SW 1271 (cell line): ENCODE results near the gene FNDC4.
"Not testable (repeated sequence)": the region's sequence is repeated elsewhere in the genome, so short reads cannot be mapped to it uniquely, and the experiment has no call there.

Experiments
- DNase-seq, 2 experiments: peaks; one replicate each; lab custom pipeline; 2025; lab: John Stamatoyannopoulos, UW

FNDC4 gene, protein sequence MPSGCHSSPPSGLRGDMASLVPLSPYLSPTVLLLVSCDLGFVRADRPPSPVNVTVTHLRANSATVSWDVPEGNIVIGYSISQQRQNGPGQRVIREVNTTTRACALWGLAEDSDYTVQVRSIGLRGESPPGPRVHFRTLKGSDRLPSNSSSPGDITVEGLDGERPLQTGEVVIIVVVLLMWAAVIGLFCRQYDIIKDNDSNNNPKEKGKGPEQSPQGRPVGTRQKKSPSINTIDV

DNA sequence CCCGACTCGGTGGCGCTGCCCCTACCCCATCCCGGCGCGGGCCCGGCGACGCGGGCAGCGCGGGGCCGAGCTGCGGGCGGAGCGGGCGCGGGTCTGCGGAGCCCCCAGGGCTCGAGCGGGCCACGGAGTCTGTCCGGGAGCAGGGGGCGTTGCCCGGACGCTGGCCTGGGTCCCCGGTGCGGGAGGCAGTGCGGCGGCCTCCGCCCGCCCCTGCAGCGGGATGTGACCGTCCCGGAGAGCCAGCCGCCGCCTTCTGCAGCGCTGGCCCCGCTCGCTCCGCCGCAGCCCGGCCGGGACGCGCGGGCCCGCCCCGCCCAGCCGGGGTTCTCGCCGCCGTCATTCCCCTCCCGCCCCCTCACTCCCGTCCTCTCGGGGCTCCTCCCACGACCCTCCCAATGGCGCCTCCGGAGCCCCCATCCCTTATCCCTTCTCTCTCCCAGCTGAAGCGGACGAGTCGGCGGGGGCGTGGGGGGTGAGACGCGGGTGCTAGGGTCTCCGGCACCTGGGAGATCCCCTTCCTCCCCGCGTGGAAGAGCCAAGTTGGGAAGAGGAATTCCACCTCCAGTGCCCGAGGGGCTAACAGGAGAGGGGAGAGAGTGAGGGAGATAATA, at the start of gene FNDC4:
FNDC4 (minus strand) TSS at position 257 of the 611 bp plus-strand sequence. CDS start 521 bp downstream, outside the sequence.
- DNase-seq = no peak

DNA sequence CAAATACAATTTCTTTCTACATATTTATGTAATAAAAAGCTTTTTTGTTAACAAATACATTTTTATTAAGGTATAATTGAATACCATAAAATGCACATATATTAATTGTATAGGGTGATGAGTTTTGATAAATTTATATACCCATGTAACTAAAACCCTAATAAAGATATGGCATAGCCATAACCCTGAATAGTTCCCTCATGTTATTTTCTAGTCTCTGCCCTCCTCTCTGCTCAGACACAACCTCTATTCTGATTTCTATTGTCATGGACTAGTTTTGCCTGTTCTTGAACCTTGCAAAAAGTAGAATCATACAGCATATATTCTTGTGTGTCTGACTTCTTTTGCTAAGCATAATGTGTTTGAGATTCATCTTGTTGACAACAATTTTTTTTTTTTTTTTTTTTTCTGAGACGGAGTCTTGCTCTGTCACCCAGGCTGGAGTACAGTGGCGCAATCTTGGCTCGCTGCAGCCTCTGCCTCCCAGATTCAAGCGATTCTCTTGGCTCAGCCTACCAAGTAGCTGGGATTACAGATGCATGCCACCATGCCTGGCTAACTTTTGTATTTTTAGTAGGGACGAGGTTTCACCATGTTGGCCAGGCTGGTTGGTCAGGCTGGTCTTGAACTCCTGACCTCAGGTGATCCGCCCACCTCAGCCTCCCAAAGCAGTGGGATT, 49.3 kb upstream of the FNDC4 start:
- no peak for DNase-seq

DNA sequence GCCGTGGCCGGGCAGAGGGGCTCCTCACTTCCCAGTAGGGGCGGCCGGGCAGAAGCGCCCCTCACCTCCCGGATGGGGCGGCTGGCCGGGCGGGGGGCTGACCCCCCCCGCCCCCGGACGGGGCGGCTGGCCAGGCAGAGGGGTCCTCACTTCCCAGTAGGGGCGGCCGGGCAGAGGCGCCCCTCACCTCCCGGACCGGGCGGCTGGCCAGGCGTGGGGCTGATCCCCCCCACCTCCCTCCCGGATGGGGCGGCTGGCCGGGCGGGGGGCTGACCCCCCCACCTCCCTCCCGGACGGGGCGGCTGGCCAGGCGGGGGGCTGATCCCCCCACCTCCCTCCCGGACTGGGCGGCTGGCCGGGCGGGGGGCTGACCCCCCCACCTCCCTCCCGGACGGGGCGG, 44.6 kb upstream of the FNDC4 start:
- DNase-seq = not testable (repeated sequence)

DNA sequence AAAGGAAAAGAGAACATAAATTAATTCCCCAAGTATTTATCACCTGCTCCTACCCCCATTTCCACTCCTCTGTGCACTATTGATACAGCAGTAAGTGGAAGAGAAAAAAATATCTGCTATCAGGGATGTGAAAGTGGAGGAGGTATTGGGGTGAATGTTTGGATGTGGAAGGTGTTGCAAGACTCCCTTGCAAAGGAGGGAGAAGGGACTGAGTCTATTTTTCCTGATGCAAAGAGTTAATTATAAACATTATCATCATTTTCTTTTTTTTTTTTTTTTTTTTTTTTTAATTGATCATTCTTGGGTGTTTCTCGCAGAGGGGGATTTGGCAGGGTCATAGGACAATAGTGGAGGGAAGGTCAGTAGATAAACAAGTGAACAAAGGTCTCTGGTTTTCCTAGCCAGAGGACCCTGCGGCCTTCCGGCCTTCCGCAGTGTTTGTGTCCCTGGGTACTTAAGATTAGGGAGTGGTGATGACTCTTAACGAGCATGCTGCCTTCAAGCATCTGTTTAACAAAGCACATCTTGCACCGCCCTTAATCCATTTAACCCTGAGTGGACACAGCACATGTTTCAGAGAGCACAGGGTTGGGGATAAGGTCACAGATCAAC, 43.9 kb upstream of the FNDC4 start:
- not testable (repeated sequence) for DNase-seq

DNA sequence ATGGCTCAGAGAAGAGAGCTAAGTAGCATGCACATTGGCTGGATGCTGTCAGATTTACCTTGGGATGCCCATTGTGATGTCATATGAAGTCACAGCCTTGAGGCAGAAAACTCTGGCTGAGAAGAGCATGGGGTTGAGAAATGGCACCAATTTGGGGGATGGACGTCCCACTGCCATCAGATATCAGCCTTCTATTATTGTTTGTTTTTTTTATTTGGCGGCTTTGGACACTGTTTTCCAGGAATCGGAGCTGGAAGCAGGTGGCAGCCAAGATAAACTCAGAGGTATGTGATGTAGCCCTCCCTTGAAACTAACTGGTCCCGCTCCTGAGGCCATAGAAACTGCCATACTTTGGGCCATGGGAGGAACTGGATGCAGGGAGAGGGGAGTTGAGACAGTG, 42.3 kb upstream of the FNDC4 start:
- DNase-seq = no peak

DNA sequence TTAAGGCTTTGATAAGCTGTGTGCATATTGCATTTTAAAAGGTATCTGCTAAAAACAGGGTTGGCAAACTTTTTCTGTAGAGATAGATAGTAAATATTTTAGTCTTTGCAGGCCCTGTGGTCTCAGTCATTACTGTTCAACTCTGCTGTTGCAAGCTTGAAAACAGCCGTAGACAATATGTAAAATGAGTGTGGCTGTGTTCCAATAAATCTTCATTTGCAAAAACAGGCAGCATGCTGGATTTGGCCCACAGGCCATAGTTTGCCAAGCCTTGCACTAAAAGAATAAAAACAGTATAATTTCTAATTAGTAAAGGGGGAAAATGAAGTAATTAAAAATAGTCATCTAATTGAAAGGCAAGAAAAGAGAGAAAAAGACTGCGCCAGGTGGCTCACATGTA, 37.0 kb upstream of the FNDC4 start:
- DNase-seq = no peak

DNA sequence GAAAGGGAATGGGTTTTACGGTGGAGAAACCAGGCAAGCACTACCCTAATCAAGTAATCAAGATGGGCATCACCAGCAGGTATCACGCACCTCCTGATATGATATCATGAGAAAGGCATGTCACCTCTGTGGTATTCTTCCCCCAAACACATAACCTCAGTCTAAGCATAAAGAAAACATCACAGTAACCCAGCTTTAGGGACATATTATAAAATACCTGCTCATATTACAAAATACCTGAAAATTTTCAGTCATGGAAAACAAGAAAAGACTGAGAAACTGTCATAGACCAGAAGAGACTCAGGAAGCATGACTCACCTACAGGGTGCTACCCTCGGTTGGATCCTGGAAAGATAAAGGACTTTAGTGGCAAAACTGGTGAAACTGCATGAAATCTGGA, 32.2 kb upstream of the FNDC4 start:
- no peak for DNase-seq

DNA sequence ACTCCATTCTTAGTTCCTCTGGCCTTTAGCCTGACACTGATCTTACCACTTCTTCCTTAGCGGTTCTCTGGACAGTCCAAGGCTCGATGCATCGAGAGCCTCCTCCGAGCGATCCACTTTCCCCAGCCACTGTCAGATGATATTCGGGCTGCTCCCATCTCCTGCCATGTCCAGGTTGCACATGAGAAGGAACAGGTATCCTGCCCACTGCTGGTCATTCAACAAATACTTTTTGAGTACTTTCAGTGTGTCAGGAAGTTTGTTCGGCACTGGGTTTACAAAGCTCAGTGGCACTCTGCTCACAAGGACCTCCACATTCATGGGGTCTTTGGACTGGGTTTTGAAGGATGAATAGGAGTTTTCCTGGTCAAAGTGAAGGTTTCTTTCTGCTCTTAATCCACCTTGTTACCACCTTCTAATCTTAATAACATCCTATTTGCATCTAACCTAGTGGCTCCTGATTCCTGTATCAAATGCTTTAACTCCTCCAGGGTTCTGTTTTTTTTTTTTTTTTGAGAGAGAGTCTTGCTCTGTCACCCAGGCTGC, 27.5 kb upstream of the FNDC4 start:
- no peak for DNase-seq

DNA sequence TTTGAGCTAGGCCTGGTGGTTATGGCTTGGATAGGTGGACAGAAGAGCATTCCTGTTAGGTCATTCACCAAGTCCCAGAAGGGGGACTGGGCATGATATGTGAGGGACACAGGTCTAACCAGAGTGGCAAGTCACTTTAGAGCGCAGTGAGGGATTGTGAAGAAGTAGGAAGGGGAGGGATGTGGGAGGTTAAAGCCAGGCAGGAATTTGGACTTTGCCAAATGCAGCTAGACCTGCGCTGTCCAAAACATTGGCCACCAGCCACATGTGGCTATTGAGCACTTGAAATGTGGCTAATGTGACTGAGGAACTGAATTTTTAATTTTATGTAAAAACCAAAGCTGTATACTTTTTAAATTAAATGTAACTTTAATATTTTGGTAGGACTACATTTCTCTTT, 25.3 kb upstream of the FNDC4 start:
- no peak for DNase-seq

DNA sequence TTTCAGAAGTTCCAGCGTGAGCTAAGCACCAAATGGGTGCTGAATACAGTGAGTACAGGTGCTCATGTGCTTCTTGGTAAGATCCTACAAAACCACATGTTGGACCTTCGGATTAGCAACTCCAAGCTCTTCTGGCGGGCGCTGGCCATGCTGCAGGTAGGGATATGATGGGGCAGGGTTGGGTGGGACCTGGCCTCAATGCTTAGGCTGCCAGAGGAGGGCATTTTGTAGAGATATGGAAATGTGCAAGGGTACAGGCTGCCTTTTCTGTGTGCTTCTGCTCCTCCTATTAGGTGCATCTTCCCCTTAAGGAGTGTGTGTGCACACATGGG, 23.7 kb upstream of the FNDC4 start:
- no peak for DNase-seq

DNA sequence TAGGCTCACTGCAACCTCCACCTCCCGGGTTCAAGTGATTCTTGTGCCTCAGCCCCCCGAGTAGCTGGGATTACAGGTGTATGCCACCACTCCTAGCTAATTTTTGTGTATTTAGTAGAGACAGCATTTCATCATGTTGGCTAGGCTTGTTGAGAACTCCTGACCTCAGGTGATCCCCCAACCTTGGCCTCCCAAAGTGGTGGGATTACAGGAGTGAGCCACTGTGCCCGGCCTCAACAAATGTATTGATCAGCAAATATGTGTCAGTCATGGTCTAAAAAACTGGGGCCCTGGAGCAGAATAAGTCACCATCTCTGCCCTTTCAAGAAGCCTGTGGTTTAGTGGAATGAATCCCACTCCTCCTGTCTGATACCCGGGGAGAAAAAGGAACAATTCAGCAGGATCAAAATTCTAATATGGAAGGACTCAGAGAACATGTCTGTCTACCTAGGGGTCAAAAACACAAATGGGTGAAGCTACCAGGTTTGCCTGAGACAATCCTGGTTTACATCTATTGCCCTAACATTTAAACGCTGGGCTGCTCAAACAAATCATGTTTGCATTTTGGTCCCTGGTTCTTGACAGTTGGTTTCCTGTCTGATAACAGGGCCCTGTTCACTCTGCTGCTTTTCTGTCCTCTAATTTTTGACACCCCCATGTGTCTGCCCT, 23.2 kb upstream of the FNDC4 start:
- no peak for DNase-seq

DNA sequence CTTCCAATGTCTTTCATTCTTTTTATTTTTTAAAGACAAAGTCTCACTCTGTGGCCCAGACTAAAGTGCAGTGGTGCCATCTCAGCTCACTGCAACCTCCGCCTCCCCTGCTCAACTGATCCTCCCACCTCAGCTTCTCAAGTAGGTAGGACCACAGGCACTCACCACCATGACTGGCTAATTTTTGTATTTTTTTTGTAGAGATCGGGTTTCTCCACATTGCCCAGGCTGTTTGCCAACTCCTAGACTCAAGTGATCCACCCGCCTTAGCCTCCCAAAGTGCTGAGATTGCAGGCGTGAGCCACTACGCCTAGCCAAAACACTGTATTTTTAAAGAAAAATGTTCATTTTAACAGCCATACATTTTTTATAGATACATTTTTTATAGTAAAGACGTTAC, 14.3 kb upstream of the FNDC4 start:
- no peak for DNase-seq

DNA sequence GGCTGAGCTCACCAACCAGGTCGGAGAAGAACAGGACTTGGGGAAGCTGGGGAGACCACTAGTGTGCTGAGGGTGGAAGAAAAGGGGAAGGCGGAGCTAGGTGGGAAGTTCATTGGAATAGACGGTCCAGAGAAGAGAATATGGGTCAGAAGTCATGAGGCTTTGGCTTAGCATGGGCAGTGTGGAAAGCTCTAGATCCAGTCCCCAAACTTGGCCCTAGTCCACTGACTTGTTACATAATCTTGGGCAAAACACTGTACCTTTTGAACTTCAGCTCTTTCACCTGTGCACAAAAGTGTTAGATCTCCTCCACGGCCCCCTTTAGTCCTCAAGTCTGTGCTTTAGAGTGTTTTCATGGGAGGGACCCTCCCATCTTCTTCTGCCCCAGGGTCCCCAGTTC, 12.3 kb upstream of the FNDC4 start:
- no peak for DNase-seq

DNA sequence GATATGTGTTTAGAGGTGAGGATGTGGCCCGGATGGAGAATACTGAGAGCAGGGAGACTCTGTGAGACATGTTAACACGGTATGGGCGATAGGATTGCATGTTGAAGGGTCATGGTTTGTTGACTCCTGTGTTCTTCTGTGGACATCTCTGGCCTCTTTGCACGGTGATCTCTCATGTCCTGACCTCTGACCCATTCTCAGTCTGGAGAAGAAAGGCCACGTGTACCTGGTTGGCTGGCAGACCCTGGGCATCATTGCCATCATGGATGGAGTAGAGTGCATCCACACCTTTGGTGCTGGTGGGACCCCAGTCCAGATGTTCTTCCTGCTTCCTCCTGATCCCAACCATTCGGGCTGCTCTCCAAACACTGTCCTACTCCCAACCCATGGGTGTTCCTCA, 11.6 kb upstream of the FNDC4 start:
- no peak for DNase-seq

DNA sequence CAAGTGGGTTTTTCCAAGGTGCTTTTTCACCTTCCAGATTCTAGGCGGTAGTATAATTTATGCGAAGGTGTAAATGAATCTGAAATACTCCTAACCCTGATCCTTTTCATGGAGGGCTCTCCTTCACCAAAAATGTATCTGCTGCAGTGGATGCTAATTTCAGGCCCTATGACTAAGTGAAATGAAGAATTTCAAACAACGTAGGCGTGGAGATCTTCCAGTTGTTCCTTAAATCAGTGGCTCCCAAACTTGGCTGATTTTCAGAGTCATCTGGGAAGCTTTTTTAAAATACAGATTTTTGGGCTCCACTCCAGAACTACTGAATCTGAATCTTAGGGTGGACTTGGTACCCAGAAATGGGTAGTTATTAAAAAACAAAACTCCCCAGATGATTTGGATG, 7.1 kb upstream of the FNDC4 start:
- no peak for DNase-seq

DNA sequence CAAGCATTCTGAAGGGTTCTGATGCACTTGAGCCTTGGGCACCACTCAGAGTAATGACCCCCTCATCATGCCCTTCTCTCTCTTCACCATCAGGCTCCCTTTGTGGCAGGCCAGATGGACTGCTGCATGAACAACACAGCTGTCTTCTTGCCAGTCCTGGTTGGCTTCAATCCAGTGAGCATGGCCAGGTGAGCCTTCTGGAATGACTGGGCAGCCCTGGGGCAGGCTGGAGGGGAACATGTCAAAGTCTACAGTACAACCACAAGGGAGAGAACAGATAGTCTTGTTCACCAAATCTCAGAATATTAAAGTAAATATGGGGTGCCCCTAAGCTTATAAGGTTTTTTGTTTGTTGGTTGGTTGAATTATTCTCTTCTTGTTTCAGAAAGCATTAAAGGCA, 6.0 kb upstream of the FNDC4 start:
- no peak for DNase-seq

DNA sequence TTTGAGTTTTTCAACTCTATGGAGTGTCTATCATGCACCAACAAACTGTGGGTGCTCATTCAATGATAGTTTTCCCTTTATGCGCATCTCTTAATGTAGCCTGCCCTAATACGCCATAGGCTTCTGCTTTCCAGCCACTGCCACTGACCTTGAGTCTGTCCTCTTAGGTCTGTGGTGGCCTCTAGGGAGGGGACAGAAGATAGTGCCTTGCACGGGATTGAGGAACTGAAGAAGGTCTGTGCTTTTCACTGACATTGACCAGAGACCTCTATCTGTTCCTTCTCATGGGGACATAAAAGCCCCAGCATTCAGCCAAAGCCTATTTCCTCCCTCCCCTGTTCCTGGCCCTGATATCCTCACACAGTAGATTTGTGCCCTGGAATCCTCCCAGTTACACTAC, 4.0 kb upstream of the FNDC4 start:
- no peak for DNase-seq

DNA sequence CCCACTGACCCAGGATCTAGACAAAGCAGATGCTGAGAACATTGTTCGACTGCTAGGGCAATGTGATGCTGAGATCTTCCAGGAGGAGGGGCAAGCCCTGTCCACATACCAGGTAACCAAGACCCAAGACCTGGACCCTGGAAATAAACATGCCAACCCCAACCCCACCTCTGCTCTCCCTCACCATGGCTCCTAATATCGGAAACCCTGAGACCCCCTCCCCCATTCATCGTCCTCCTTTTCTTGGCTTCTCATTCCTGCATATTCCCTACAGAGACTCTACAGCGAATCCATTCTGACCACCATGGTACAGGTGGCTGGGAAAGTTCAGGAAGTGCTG, 2.3 kb upstream of the FNDC4 start:
- DNase-seq = no peak

DNA sequence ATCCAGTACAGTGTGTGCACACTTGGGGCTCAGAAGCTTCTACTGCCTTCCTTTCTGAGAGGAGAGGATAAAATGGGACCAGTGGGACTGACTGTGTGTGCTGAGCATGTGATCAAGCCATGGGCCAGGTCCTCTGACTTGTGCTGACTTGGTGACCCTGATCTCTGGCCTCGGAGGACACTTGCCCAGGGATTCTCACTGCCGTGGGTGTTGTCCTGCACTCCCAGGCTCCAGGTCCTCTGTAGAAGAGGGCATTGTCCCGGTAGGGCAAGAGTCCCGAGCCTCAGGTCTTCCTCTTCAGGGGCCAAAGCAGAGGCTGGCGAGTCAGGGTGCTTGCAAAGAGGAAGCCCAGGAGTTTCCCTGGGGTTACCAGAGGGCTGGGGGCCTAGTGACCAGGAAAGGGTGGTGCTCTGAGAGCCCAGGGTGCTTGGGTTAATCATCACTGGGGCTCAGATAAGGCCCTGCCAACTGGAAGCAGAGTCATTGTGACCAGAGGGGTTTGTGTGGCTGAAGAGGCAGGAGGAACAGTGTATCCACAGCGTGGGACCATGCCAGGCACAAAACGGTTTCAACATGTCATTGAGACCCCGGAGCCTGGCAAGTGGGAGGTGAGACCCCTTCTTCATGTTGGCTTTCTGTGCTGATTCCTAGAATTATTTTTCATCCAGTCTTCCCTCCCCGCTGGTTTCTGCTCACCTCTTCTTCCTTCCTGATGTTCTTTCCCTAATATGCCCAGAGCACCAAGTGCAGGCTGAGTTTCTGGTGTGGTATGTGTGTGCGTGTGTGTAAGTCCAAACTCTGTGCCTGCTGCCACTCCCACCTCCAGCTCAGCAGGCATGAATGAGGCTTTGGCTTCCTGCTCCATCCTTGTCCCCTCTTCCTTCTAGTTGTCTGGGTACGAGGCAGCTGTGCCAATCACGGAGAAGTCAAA, 1.6 kb upstream of the FNDC4 start, which contains the start of gene GCKR:
GCKR (plus strand) TSS at position 483 of the 931 bp plus-strand sequence; CDS start at position 549, 66 bp downstream.
- no peak for DNase-seq

DNA sequence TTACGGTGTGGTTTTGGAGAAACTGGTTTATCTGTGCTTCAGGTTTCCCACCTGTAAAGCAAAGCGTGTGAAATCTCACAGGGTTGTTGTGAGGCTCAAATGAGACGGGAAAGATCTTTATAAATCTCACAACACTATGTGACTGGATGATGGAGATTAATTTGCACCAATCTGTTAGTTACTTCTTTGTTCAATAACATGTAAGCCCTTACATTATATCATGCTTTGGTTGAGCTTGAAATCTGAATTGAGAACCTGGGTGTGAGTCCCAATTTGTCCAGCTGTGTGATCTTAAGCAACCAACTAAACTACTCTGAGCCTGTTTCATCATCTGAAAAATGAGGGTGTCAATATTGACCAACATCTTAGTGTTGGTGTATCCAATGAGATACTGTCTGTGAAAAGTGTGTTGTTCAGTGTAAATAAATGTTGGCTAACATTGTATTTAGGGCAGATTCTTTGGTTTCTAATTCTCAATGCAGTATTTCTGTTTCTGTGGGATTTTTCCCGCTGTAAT, 898 bp upstream of the FNDC4 start:
- no peak for DNase-seq
